ENCODE measurements around the gene NUCKS1. TPM values are rescaled to one million over a fixed set of nuclear protein-coding genes. Genes with fewer than 3 reads are reported as not detected.

The NUCKS1 gene
- total and polyA plus RNA-seq, 2 of the 4 experiments (the other 2 are of a cell fraction), result 37.9 to 103 TPM

DNA sequence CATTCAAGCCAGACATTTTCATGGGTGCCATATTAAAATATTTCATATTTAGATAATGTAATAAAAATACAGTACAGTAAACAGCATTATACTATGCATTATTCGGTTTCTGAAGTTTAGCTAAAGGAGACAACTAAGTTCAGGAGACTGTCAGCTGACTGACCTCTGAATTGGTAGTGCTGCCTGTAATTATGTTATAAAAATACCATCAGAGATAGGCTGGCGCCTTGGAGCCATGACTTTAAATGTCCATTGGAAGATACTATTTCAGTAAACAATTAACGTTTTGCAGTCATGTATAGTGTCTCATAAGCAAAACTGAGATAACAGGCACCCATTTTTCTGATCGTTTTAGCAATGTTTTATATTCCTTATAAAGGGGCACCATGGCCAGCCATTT is 36.6 kb upstream of the NUCKS1 start:
- no peak overlapping the region for H3K4me3 ChIP-seq (ENCODE audit: insufficient read depth, low read depth, low read length)
- H2AK5ac ChIP-seq (ENCODE audit: low read depth, low read length), result no peak overlapping the region
- no peak overlapping the region for H3K4me2 ChIP-seq (ENCODE audit: low read depth, low read length)
- H3K23ac ChIP-seq (ENCODE audit: low read depth, low read length), result no peak overlapping the region
- no peak overlapping the region for H2BK20ac ChIP-seq (ENCODE audit: low read depth, low read length)
- no peak overlapping the region for H3K14ac ChIP-seq (replicated peaks; ENCODE audit: low read depth, low read length)
- no peak overlapping the region for H2AK9ac ChIP-seq (replicated peaks; ENCODE audit: low read depth, low read length, poor library complexity)
- no peak overlapping the region for H2AFZ ChIP-seq (replicated peaks; ENCODE audit: low read length, poor library complexity)
- ATAC-seq (ENCODE audit: low read depth), result no peak
- H3K79me1 ChIP-seq (ENCODE audit: low read depth in 1 of 2, low read length in 2 of 2), result no peaks in the 10 kb centered on the region
- ChIA-PET POLR2A (ENCODE audit: unreplicated experiment) (no interaction called here), CTCF (interaction anchor here (0.6 kb wide), 1 partner anchor 40 kb away, joined by 3 read pairs; no protein-coding TSS in a partner anchor)
- no peak overlapping the region for H3K56ac ChIP-seq (ENCODE audit: extremely low read depth, insufficient read depth, low read length)
- no peak overlapping the region for H2BK5ac ChIP-seq (ENCODE audit: low read depth, low read length, poor library complexity, severe bottlenecking)
- H3K27me3 ChIP-seq (ENCODE audit: control insufficient read depth, insufficient read depth, low read length), result no peaks in the 10 kb centered on the region
- H3K18ac ChIP-seq (ENCODE audit: low read depth, low read length), result no peak overlapping the region
- in situ Hi-C loops (cut with MboI; ENCODE audit: low sequenced_read_pairs) (no loop called here), dilution Hi-C loops (cut with HindIII; ENCODE audit: low sequenced_read_pairs, unreplicated experiment) (no loop called here), intact Hi-C loops (cut with micrococcal nuclease) (no loop called here)
- BruUV-seq (replicated peaks), result no TSS peak
- no peak for TF ChIP-seq FOS (IDR thresholded peaks at IDR 0.05; ENCODE audit: low read depth, low read length)
- peaks cover 8% of the 10 kb centered on the region for H3K36me3 ChIP-seq (ENCODE audit: control insufficient read depth, insufficient read depth, low read length)
- WGBS, 2 experiments (ENCODE audit: extremely low coverage in 2 of 2, insufficient read length in 1 of 2), result no CpG with 5 or more reads among the region's 4 CpGs
- no peak overlapping the region for H3K4ac ChIP-seq (ENCODE audit: low read depth, low read length)
- H4K20me1 ChIP-seq (ENCODE audit: insufficient read depth, low read length), result no peaks in the 10 kb centered on the region
- H4K5ac ChIP-seq (ENCODE audit: low read depth, low read length), result no peak overlapping the region
- no peak overlapping the region for H4K91ac ChIP-seq (ENCODE audit: insufficient read depth, low read depth, low read length)
- H4K8ac ChIP-seq (ENCODE audit: low read depth in 2 of 2, low read length in 2 of 2), result no peak overlapping the region
- no peaks in the 10 kb centered on the region for H3K4me1 ChIP-seq (ENCODE audit: control insufficient read depth, insufficient read depth, low read length)
- peaks cover 3% of the 10 kb centered on the region; the same call in 1 of the 2 replicates for H3K9me1 ChIP-seq (ENCODE audit: insufficient read depth, low read length)
- no peak overlapping the region for H3K27ac ChIP-seq (ENCODE audit: insufficient read depth, low read length)
- DNase-seq, result no peak
- H2BK15ac ChIP-seq (ENCODE audit: low read depth, low read length), result no peak overlapping the region
- no peaks in the 10 kb centered on the region for H3K9me3 ChIP-seq (ENCODE audit: control insufficient read depth, insufficient read depth, low read length)
- H2BK120ac ChIP-seq (ENCODE audit: low read depth, low read length), result no peak overlapping the region
- H3K9ac ChIP-seq (ENCODE audit: low read depth, low read length), result no peak overlapping the region

All from IMR-90 (cell line).